ENCODE data around the gene HHLA2. TPM values are rescaled to one million over a fixed set of nuclear protein-coding genes. Genes with fewer than 3 reads are reported as not detected.
A peak's percentile ranks its signal among the peaks of the same experiment; 100 is the strongest.
"Not testable (repeated sequence)": the region's sequence is repeated elsewhere in the genome, so short reads cannot be mapped to it uniquely, and the experiment has no call there.

HHLA2 gene
- polyA plus RNA-seq, 3 donors, result 0.13 TPM; not detected in 2

DNA sequence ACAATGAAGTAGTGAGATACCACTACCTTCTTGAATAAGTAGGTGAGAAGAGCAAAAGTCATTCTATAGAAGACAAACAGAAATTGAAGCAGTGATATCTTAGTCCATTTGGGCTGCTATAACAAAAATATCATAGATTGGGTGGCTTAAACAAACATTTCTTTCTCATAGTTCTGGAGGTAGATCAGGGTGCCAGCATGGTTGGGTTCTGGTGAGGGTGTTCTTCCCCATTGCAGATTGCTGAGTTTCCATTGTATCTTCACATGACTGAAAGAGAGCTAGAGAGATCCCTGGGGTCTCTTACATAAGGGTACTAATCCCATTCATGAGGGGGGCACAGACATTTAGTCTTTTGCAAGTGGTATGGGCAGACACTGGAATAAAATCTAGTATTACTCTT, 41.2 kb upstream of the HHLA2 start:
- Histone ChIP-seq H3K4me1 (ENCODE audit: control insufficient read depth in 1 of 2, insufficient read depth in 2 of 2, low read length in 2 of 2) (peaks cover 0 to 3% of the 10 kb centered on the region in 2 donors), H3K36me3 (replicated peaks in 1 of 2; ENCODE audit: control insufficient read depth in 1 of 2, insufficient read depth in 2 of 2, low read length in 2 of 2) (no peaks in the 10 kb centered on the region), H3K27ac (ENCODE audit: low read depth in 1 of 2, low read length in 2 of 2) (no peak overlapping the region), H3K9ac (ENCODE audit: insufficient read depth, low read length, poor library complexity, severe bottlenecking) (no peak overlapping the region), H3K9me3 (replicated peaks in 1 of 2; ENCODE audit: control insufficient read depth in 1 of 2, insufficient read depth in 1 of 2, low read length in 2 of 2) (no peaks in the 10 kb centered on the region), H3K4me3 (replicated peaks in 1 of 3; ENCODE audit: low read depth in 2 of 3, low read length in 3 of 3) (no peak overlapping the region), H3K27me3 (ENCODE audit: control insufficient read depth in 2 of 2, insufficient read depth in 2 of 2, low read length in 2 of 2) (no peaks in the 10 kb centered on the region), H3K79me2 (ENCODE audit: insufficient read depth, low read length) (no peaks in the 10 kb centered on the region), H4K20me1 (ENCODE audit: insufficient read depth, low read length) (no peaks in the 10 kb centered on the region), H3K4me2 (replicated peaks; ENCODE audit: extremely low read depth, low read length, poor library complexity, severe bottlenecking) (no peak overlapping the region), H2AFZ (ENCODE audit: insufficient read depth, low read depth, low read length, poor library complexity, severe bottlenecking) (no peak overlapping the region)
- TF ChIP-seq, protein P1, sequence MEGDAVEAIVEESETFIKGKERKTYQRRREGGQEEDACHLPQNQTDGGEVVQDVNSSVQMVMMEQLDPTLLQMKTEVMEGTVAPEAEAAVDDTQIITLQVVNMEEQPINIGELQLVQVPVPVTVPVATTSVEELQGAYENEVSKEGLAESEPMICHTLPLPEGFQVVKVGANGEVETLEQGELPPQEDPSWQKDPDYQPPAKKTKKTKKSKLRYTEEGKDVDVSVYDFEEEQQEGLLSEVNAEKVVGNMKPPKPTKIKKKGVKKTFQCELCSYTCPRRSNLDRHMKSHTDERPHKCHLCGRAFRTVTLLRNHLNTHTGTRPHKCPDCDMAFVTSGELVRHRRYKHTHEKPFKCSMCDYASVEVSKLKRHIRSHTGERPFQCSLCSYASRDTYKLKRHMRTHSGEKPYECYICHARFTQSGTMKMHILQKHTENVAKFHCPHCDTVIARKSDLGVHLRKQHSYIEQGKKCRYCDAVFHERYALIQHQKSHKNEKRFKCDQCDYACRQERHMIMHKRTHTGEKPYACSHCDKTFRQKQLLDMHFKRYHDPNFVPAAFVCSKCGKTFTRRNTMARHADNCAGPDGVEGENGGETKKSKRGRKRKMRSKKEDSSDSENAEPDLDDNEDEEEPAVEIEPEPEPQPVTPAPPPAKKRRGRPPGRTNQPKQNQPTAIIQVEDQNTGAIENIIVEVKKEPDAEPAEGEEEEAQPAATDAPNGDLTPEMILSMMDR (IDR thresholded peaks at IDR 0.05), result no peak
- no peak overlapping the region for H3K4me3 Mint-ChIP-seq
- H3K27me3 Mint-ChIP-seq (ENCODE audit: low read depth in 3 of 3), result no peaks in the 10 kb centered on the region
- DNase-seq, result no peak
- intact Hi-C loops (cut with micrococcal nuclease), result no loop called here
- H3K27ac Mint-ChIP-seq, result peak overlapping the region in 1 of 7 donors; percentile 0
- H3K4me1 Mint-ChIP-seq, result peaks cover 17% of the 10 kb centered on the region
- H3K9me3 Mint-ChIP-seq, result peaks cover 0 to 11% (median 3%) of the 10 kb centered on the region in 7 donors
- H3K36me3 Mint-ChIP-seq, result no peaks in the 10 kb centered on the region

DNA sequence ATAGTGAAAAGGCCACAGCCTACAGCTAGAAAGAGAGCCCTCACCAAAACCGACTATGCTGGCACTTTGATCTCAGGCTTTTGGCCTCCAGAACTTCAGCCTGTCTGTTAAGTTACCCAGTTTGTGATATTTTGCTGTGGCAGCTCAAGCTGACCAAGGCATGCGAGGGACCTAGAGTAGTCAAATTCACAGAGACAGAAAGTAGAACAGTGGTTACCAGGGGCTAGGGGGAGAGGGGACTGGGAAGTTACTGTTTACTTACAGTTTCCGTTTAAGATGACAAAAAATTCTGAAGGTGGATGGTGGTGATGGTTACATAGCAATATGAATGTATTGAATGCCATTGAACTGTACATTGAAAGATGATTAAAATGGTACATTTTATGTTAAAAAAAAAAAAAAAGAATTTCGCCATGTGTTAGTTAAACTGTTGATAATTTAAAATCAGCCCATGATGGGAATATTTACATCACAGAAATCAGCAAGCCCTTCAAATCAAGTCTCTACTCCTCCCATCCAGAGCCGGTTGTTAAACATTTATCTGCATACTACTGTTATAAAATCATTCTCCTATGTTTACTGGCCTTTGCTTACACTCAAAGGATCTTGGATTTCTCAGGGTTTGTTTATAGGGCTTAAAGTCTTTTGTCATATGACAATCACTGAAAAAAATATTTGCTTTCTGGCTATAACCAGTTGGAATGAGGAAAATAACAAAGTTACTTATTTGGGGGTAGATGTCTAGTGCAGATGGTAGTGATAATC, 31.6 kb upstream of the HHLA2 start:
- H3K9me3 ChIP-seq (replicated peaks in 1 of 2; ENCODE audit: control insufficient read depth in 1 of 2, insufficient read depth in 1 of 2, low read length in 2 of 2); H3K27ac ChIP-seq (ENCODE audit: low read depth in 1 of 2, low read length in 2 of 2); H3K27me3 ChIP-seq (ENCODE audit: control insufficient read depth in 2 of 2, insufficient read depth in 2 of 2, low read length in 2 of 2); H3K4me1 ChIP-seq (ENCODE audit: control insufficient read depth in 1 of 2, insufficient read depth in 2 of 2, low read length in 2 of 2); intact Hi-C loops (cut with micrococcal nuclease); H3K36me3 ChIP-seq (replicated peaks in 1 of 2; ENCODE audit: control insufficient read depth in 1 of 2, insufficient read depth in 2 of 2, low read length in 2 of 2); H2AFZ ChIP-seq (ENCODE audit: insufficient read depth, low read depth, low read length, poor library complexity, severe bottlenecking); H3K4me3 ChIP-seq (replicated peaks in 1 of 3; ENCODE audit: low read depth in 2 of 3, low read length in 3 of 3); H3K27me3 Mint-ChIP-seq (ENCODE audit: low read depth in 3 of 3); H3K9ac ChIP-seq (ENCODE audit: insufficient read depth, low read length, poor library complexity, severe bottlenecking); H3K36me3 Mint-ChIP-seq; H4K20me1 ChIP-seq (ENCODE audit: insufficient read depth, low read length); H3K4me2 ChIP-seq (replicated peaks; ENCODE audit: extremely low read depth, low read length, poor library complexity, severe bottlenecking); H3K4me1 Mint-ChIP-seq; H3K79me2 ChIP-seq (ENCODE audit: insufficient read depth, low read length); H3K27ac Mint-ChIP-seq; DNase-seq; H3K4me3 Mint-ChIP-seq: not testable (repeated sequence)
- WGBS (ENCODE audit: insufficient coverage), result no CpG with 5 or more reads among the region's 5 CpGs
- H3K9me3 Mint-ChIP-seq, result peaks cover 3 to 13% (median 6%) of the 10 kb centered on the region in 7 donors

DNA sequence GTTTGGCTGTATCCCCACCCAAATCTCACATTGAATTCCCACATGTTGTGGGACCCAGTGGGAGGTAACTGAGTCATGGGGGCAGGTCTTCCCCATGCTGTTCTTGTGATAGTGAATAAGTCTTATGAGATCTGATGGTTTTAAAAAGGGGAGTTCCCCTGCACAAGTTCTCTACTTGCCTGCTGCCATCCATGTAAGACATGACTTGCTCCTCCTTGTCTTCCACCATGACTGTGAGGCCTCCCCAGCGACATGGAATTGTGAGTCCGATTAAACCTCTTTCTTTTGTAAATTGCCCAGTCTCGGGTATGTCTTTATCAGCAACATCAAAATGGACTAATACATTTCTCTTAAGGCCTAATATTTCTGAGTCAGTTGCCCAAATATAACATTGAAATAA, 28.1 kb upstream of the HHLA2 start:
- H3K4me3 Mint-ChIP-seq; H4K20me1 ChIP-seq (ENCODE audit: insufficient read depth, low read length); H3K4me3 ChIP-seq (replicated peaks in 1 of 3; ENCODE audit: low read depth in 2 of 3, low read length in 3 of 3); H2AFZ ChIP-seq (ENCODE audit: insufficient read depth, low read depth, low read length, poor library complexity, severe bottlenecking); H3K27me3 Mint-ChIP-seq (ENCODE audit: low read depth in 3 of 3); H3K27ac ChIP-seq (ENCODE audit: low read depth in 1 of 2, low read length in 2 of 2); H3K9me3 ChIP-seq (replicated peaks in 1 of 2; ENCODE audit: control insufficient read depth in 1 of 2, insufficient read depth in 1 of 2, low read length in 2 of 2); H3K27ac Mint-ChIP-seq; H3K4me1 Mint-ChIP-seq; H3K9ac ChIP-seq (ENCODE audit: insufficient read depth, low read length, poor library complexity, severe bottlenecking); H3K4me1 ChIP-seq (ENCODE audit: control insufficient read depth in 1 of 2, insufficient read depth in 2 of 2, low read length in 2 of 2); intact Hi-C loops (cut with micrococcal nuclease); H3K36me3 ChIP-seq (replicated peaks in 1 of 2; ENCODE audit: control insufficient read depth in 1 of 2, insufficient read depth in 2 of 2, low read length in 2 of 2); DNase-seq; H3K79me2 ChIP-seq (ENCODE audit: insufficient read depth, low read length); H3K36me3 Mint-ChIP-seq; H3K4me2 ChIP-seq (replicated peaks; ENCODE audit: extremely low read depth, low read length, poor library complexity, severe bottlenecking); H3K9me3 Mint-ChIP-seq; H3K27me3 ChIP-seq (ENCODE audit: control insufficient read depth in 2 of 2, insufficient read depth in 2 of 2, low read length in 2 of 2): not testable (repeated sequence)
- 92% methylated on average over 2 of the region's 3 CpGs for WGBS (ENCODE audit: insufficient coverage)
